ENCODE data around the gene OBI1.

Gene OBI1

DNA sequence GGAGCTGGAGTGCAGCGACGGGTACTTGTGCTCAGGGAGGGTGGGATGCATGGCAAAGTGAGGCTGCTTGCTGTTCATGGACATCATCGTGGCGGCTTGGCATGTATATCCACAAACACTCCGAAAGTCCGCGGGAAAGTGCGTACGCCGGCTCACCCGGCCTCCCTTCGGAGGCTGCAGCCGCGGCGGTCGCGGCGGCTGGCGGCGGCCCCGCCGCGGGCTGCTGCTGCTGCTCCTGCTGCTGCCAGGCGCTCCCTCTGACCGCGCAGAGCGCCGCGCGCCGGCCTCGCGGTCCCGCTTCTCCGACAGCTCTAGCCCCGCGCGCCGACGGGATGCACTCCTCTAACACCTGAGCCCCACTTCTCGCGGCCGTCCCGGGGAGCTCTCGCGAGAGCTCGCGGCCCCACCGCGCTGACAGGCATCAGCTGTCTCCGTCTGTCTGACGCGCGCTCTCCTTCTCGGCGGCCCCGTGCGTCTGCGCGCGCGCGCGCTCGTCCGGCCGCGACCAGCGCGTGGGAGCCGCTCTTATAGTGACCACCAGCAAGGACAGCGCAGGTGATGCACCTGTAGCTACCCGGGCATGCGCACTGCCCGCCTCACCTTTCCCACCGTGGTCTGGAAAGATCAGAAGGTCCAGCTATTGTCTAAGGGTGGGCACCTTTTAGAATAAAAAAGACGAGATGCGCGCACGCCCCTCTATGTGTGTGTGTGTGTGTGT lies 55.6 kb downstream of the OBI1 start, which contains the start of gene POU4F1:
POU4F1 (minus strand) TSS at position 313 of the 718 bp plus-strand sequence; CDS start at position 87, 226 bp downstream.
- peak; percentile 72 for DNase-seq
- ATAC-seq = peak; percentile 76

DNA sequence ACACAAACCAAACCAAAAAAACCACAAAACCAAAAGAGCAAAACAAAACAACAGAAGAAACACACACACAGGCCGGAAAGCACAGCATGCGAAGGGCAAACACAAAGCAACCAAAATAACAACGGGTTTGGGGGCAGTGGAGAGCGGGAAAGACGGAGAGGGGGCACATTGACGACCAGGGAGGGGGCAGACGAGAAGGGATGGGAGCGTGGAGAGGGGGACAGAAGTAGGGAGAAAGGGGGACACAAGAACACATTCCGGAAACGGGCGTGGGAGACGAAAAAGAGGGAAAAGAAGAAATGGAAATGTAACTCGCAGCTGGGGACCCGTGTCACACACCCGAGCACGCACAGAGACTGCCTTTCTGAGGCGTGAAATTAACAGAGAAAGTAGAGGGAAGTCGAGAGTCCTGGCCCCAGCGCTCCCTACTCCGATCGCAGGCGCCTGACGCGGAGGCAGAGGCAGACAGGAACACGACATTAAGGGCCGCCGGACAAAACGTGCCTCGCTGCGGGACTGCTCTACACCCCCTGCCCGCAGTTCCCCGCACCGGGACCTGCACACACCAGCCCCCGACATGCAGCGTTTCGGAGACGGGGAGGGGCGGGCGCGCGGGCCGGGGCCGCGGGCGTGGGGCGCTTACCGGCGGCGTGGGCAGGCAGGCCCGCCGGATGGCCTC lies 56.3 kb downstream of the OBI1 start:
- no peak for DNase-seq
- no peak for ATAC-seq

GRCh38 chr13:78601874-78602560 lies 56.9 kb downstream of the OBI1 start:
- DNase-seq = no peak
- no peak for ATAC-seq

- ATAC-seq (no peak), DNase-seq (no peak)
Measured at GRCh38 chr13:78601124-78601873, 57.7 kb downstream of the OBI1 start.

DNA sequence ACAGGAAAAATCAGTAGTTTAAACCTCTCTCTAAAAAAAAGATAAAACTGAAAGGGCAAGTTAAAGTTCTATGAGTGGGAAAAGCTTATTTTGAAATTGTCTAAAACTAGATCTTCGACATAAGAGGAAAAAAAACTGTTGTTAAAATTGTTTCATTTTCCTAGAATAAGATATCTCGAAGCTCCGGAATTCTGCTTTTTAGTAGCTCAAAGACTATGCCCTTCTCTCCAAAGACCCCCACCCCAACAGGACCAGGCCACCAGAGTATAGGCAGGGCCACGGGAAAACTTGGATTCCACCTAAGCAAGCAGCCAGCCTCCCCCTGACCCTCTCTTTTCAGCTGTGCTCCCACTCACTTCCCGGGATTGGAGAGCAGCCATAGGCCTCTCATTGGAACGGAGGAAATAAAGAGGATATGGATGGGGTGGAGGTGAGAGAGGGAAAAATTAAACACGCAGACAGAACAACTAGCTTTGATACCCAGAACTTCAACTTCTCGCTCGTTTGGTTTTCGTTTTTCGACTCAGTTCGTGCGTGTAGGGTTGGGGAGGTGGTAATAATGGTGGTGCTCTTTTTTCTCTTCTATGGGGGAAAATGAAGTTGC lies 58.6 kb downstream of the OBI1 start:
- no peak for ATAC-seq

DNA sequence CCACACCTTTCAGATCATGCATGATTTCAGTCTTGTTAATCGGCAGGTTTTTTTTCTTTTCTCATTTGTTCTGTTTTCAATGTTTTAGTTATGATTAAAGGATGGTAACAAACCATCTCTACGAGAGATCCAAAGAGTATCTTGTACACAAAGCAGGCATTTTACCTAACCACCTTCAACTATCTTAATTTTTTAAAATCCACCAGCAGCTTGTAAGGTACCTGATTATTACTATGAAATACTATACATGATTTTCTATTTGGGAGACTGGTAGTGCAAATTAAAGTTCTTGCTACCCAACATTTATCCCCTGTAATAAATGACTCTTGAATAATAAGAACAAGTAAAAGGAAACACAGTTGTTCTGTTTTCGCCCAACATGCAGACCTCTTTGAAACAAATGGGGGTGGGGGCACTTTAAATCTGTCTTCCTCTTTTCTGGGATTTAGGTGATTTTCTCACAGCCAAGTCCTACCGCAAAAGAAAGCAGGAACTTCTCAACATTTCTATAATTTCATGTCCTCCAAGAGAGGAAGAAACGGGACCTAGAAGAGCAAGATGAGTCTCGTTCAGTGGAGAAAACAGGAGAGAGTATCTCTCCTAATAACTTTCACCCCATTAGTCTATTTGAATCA lies 59.2 kb downstream of the OBI1 start:
- no peak for DNase-seq
- no peak for ATAC-seq

More for the DNA sequence above, 58.6 kb downstream of the OBI1 start:
- no peak for DNase-seq

- no peak for DNase-seq
- no peak for ATAC-seq
Measured at GRCh38 chr13:78598966-78599644, 59.9 kb downstream of the OBI1 start.

- DNase-seq (no peak), ATAC-seq (no peak)
Measured at GRCh38 chr13:78598116-78598781, 60.7 kb downstream of the OBI1 start.

DNA sequence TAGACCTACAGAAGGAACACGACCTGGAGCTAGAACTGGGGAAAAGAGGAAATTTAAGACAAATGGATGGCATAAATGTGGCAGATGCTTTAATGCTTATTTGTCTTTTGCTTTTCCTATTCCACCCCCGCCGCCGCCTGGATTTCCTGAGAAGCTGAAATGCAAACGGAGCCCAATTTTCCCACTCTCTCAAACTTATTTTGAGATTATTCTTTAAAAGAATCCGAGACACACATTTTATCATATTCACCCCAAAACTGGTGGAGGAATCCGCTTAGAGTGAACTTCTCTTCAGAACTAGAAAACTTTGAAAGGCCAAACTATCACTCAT lies 61.4 kb downstream of the OBI1 start:
- no peak for ATAC-seq

GRCh38 chr13:78596736-78597601 lies 62.0 kb downstream of the OBI1 start:
- DNase-seq = no peak

More for the DNA sequence above, 61.4 kb downstream of the OBI1 start:
- no peak for DNase-seq

DNA sequence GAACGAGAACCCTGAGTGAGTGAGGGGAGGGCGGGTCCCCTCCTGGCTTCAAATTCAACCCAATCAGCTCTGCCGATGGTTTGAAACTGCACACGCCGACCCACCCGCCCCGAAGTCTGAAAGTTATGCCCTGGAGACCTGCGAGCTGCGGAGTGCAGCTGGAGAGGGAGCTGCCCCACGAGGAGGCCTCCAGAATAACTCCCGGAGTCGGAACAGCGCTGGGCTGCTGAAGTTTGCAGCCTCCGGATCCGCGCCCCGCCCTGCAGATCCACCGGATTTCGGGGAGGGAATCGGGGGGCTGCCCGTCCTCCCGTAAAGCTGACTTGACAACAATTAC lies 62.6 kb downstream of the OBI1 start:
- DNase-seq (no peak), ATAC-seq (no peak)

More at GRCh38 chr13:78596736-78597601, 62.0 kb downstream of the OBI1 start:
- ATAC-seq = no peak

- DNase-seq (peak; percentile 32), ATAC-seq (no peak)
Measured at GRCh38 chr13:78595495-78596398, 63.2 kb downstream of the OBI1 start.

DNA sequence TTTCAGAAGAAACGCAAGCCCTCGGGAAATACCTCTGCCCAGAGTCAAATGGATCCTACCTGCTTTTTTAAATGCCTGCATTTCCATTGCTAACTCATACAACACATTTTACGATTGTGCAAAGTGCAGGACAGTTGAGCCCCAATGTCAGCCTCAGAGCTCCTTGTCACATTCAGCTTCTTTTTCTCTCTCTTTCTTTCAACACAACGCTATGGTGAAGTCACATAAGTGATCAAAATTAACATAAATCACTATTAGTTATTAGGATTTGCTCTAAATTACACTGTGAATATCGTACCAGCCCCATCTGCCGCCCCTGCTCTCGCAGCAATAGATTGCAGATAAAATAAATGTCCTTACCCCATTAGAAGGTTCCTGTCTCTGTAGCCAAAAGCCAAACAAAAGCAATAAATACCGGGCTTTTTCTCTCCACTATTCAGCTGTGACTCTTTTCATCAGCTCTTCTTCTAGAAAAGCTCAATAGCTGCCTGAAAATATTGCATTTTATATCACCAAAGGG lies 64.4 kb downstream of the OBI1 start:
- no peak for DNase-seq
- no peak for ATAC-seq

- no peak for ATAC-seq
- no peak for DNase-seq
Measured at GRCh38 chr13:78593652-78594455, 65.1 kb downstream of the OBI1 start.

GRCh38 chr13:78593129-78593528 lies 65.8 kb downstream of the OBI1 start:
- no peak for ATAC-seq
- no peak for DNase-seq

DNA sequence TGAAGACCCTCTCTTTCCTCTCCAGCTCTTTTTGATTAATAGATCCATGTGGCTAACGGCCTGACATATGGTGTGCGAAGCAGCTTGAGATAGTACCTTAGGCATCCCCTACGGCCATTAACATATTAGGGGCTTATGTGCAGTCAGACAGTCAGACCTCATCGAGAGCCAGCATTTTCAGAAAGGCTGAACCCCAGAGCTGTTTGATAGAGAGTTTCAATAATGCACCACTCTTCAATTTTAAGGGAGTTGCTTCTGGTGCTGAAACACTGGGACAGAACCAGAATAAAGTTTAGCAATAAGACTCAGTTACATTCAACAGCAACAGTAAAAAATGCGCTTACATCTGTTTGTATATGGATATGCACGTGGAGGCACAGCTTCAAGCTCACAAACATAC lies 66.4 kb downstream of the OBI1 start:
- ATAC-seq = no peak

GRCh38 chr13:78589206-78589605 lies 69.7 kb downstream of the OBI1 start:
- no peak for ATAC-seq
- no peak for DNase-seq

More for the DNA sequence above, 66.4 kb downstream of the OBI1 start:
- no peak for DNase-seq

Measured in stimulated activated naive CD8-positive, alpha-beta T cell treated with anti-CD3 and anti-CD28 coated beads, Interleukin-15, Interleukin-2, amounts not matched to agents 100 U/mL and 50 U/mL, for 24 hours (primary cell).